Measurements from ENCODE around the gene CHD6. TPM values are rescaled to one million over a fixed set of nuclear protein-coding genes. Genes with fewer than 3 reads are reported as not detected.

CHD6 gene
- total and polyA plus RNA-seq, 12 donors = 9.2 to 56.8 (median 41.7) TPM

- 61 to 83% (median 69%) methylated on average over 7 of the region's 7 CpGs for WGBS, 4 donors
- Histone ChIP-seq H3K4me1 (replicated peaks in 1 of 2) (no peaks in the 10 kb centered on the region), H3K4me3 (no peak overlapping the region), H3K36me3 (replicated peaks in 1 of 2) (no peaks in the 10 kb centered on the region), H3K27ac (no peak overlapping the region), H3K9me3 (replicated peaks in 1 of 3) (no peaks in the 10 kb centered on the region), H3K27me3 (no peaks in the 10 kb centered on the region)
- intact Hi-C loops (cut with DNase I) = no loop called here
- DNase-seq = no peak
- TF ChIP-seq POLR2A (IDR thresholded peaks at IDR 0.05) = no peak
- no peak for TF ChIP-seq CTCF (IDR thresholded peaks at IDR 0.05)
Observed at GRCh38 chr20:41657655-41658054, 39.5 kb upstream of the CHD6 start.

GRCh38 chr20:41655962-41656618 is 37.9 kb upstream of the CHD6 start:
- no peak overlapping the region for H3K27ac ChIP-seq
- WGBS, 4 donors = 64 to 81% (median 73%) methylated on average over 3 of the region's 3 CpGs
- no peak for TF ChIP-seq CTCF (IDR thresholded peaks at IDR 0.05)
- no peak for TF ChIP-seq POLR2A (IDR thresholded peaks at IDR 0.05)
- H3K4me3 ChIP-seq = no peak overlapping the region
- H3K9me3 ChIP-seq (replicated peaks in 1 of 3) = no peaks in the 10 kb centered on the region
- H3K27me3 ChIP-seq = no peaks in the 10 kb centered on the region
- intact Hi-C loops (cut with DNase I) = no loop called here
- no peak for DNase-seq
- no peaks in the 10 kb centered on the region for H3K4me1 ChIP-seq (replicated peaks in 1 of 2)
- H3K36me3 ChIP-seq (replicated peaks in 1 of 2) = no peaks in the 10 kb centered on the region

- intact Hi-C loops (cut with DNase I) = no loop called here
- H3K27me3 ChIP-seq = no peaks in the 10 kb centered on the region
- no peak overlapping the region for H3K27ac ChIP-seq
- no peaks in the 10 kb centered on the region for H3K4me1 ChIP-seq (replicated peaks in 1 of 2)
- no peaks in the 10 kb centered on the region for H3K36me3 ChIP-seq (replicated peaks in 1 of 2)
- peak in 3 of 7 donors; percentile 12 to 26 (median 24) for DNase-seq
- no peak for TF ChIP-seq POLR2A (IDR thresholded peaks at IDR 0.05)
- no peak for TF ChIP-seq CTCF (IDR thresholded peaks at IDR 0.05)
- no peaks in the 10 kb centered on the region for H3K9me3 ChIP-seq (replicated peaks in 1 of 3)
- WGBS, 4 donors = 38 to 81% (median 63%) methylated on average over 1 of the region's 1 CpG
- H3K4me3 ChIP-seq = no peak overlapping the region
Observed at GRCh38 chr20:41654884-41655283, 36.7 kb upstream of the CHD6 start.

GRCh38 chr20:41654292-41654691 is 36.1 kb upstream of the CHD6 start:
- intact Hi-C loops (cut with DNase I) = no loop called here
- Histone ChIP-seq H3K9me3 (replicated peaks in 1 of 3) (no peaks in the 10 kb centered on the region), H3K36me3 (replicated peaks in 1 of 2) (no peaks in the 10 kb centered on the region), H3K27ac (no peak overlapping the region), H3K4me1 (replicated peaks in 1 of 2) (no peaks in the 10 kb centered on the region), H3K27me3 (no peaks in the 10 kb centered on the region), H3K4me3 (no peak overlapping the region)
- no peak for TF ChIP-seq CTCF (IDR thresholded peaks at IDR 0.05)
- peak in 1 of 7 donors; percentile 56 for DNase-seq
- whole genome bisulfite sequencing, 4 donors = 71 to 89% (median 86%) methylated on average over 3 of the region's 3 CpGs; no CpG with 5 or more reads in 1 of the 4 donors

All from adrenal gland (tissue), 12 donors.